GM23338 (cell line): ENCODE results near the gene DUS3L. TPM values are rescaled to one million over a fixed set of nuclear protein-coding genes. Genes with fewer than 3 reads are reported as not detected.
"Not testable (repeated sequence)": the region's sequence is repeated elsewhere in the genome, so short reads cannot be mapped to it uniquely, and the experiment has no call there.

ENCODE experiments used
- ATAC-seq: fragments of 200-7000 bp; cut with Tn5 transposase; 3 replicates; pipeline ENCODE4 v1.9.1; 2020
- DNase-seq: peaks from one replicate; pipeline ENCODE4 v3.0.0-alpha.2; 2015; ENCODE audit warnings: low spot score
- H2AFZ ChIP-seq: fragments of 200-600 bp; sonication (generic); 2 replicates; pipeline ENCODE4 v1.8.0; 2016; ENCODE audit warnings: antibody characterized with exemption, mild to moderate bottlenecking, moderate library complexity
- H3F3A ChIP-seq: fragments of 200-600 bp; sonication (generic); replicated peaks from 2 replicates; pipeline ENCODE4 v1.8.0; 2017; ENCODE audit warnings: antibody characterized with exemption, mixed run types, low read depth
- H3K27ac ChIP-seq: fragments of 200-600 bp; sonication (generic); 2 replicates; pipeline ENCODE4 v1.6.1; 2016; ENCODE audit warnings: low read depth
- H3K27me3 ChIP-seq: fragments of 200-600 bp; sonication (generic); 2 replicates; pipeline ENCODE4 v1.8.0; 2016; ENCODE audit warnings: mild to moderate bottlenecking, mixed run types, moderate library complexity; ENCODE audit not compliant: insufficient read depth
- H3K36me3 ChIP-seq: fragments of 200-600 bp; sonication (generic); 2 replicates; pipeline ENCODE4 v1.8.0; 2016; ENCODE audit warnings: mild to moderate bottlenecking; ENCODE audit not compliant: insufficient read depth
- H3K4me1 ChIP-seq: fragments of 200-600 bp; sonication (generic); 2 replicates; pipeline ENCODE4 v1.8.0; 2016; ENCODE audit warnings: mild to moderate bottlenecking, moderate library complexity; ENCODE audit not compliant: insufficient read depth
- H3K4me2 ChIP-seq: fragments of 200-600 bp; sonication (generic); 2 replicates; pipeline ENCODE4 v1.7.1; 2017; ENCODE audit warnings: mixed run types
- H3K4me3 ChIP-seq: fragments of 200-600 bp; sonication (generic); 2 replicates; pipeline ENCODE4 v1.6.1; 2016; ENCODE audit warnings: mixed run types
- H3K79me2 ChIP-seq: fragments of 200-600 bp; sonication (generic); replicated peaks from 2 replicates; pipeline ENCODE4 v1.8.0; 2017; ENCODE audit warnings: mild to moderate bottlenecking; ENCODE audit not compliant: insufficient read depth
- H3K9me2 ChIP-seq: fragments of 200-600 bp; sonication (generic); 2 replicates; pipeline ENCODE4 v1.8.0; 2017; ENCODE audit not compliant: insufficient read depth
- H4K20me1 ChIP-seq: fragments of 200-600 bp; sonication (generic); replicated peaks from 2 replicates; pipeline ENCODE4 v1.8.0; 2017; ENCODE audit warnings: mild to moderate bottlenecking; ENCODE audit not compliant: insufficient read depth
- H3K27ac Mint-ChIP-seq: 2 replicates; pipeline ENCODE4 v1.8.0; 2020; ENCODE audit warnings: inconsistent platforms, mild to moderate bottlenecking, moderate library complexity, mixed read lengths
- H3K27me3 Mint-ChIP-seq: 3 replicates; pipeline ENCODE4 v1.8.0; 2022; ENCODE audit warnings: low read depth, mild to moderate bottlenecking, moderate library complexity, mixed read lengths, inconsistent platforms; ENCODE audit not compliant: insufficient read depth, poor library complexity
- H3K36me3 Mint-ChIP-seq: 3 replicates; pipeline ENCODE4 v1.8.0; 2021; ENCODE audit warnings: low read depth, mild to moderate bottlenecking, inconsistent platforms, moderate library complexity, mixed read lengths
- H3K4me1 Mint-ChIP-seq: 3 replicates; pipeline ENCODE4 v1.8.0; 2020; ENCODE audit warnings: mild to moderate bottlenecking, inconsistent platforms, mixed read lengths
- H3K4me3 Mint-ChIP-seq: 3 replicates; pipeline ENCODE4 v1.8.0; 2021; ENCODE audit warnings: moderate library complexity, mild to moderate bottlenecking, inconsistent platforms, mixed read lengths
- H3K9me3 Mint-ChIP-seq: 3 replicates; pipeline ENCODE4 v1.8.0; 2020; ENCODE audit warnings: moderate library complexity, mild to moderate bottlenecking, inconsistent platforms, mixed read lengths
- CREB1 ChIP-seq: fragments of 250-450 bp; sonication (Bioruptor Pico); IDR thresholded peaks from 2 replicates; pipeline ENCODE4 v1.5.0; 2020; ENCODE audit warnings: low read depth, mild to moderate bottlenecking, moderate library complexity
- JUNB ChIP-seq: IDR thresholded peaks from one replicate; pipeline ENCODE4 v1.6.1; 2016; ENCODE audit warnings: antibody characterized with exemption; ENCODE audit not compliant: unreplicated experiment
- NANOG ChIP-seq: IDR thresholded peaks from 2 replicates; pipeline ENCODE4 v1.6.1; 2016; ENCODE audit warnings: antibody characterized with exemption, borderline replicate concordance
- POLR2AphosphoS5 ChIP-seq: IDR thresholded peaks from 2 replicates; pipeline ENCODE4 v1.6.1; 2016; ENCODE audit warnings: antibody characterized with exemption, low read depth
- ZNF331 ChIP-seq: fragments of 250-450 bp; sonication (Bioruptor Pico); IDR thresholded peaks from 2 replicates; pipeline ENCODE4 v1.5.0; 2020; ENCODE audit warnings: low read depth, mild to moderate bottlenecking, moderate library complexity
- polyA plus RNA-seq: library from polyadenylated mRNA; unstranded; fragments of >200 nt; fragmentation: Nextera tagmentation; extraction: Ambion mirVana; gene quantifications from 2 replicates; pipeline ENCODE4 v1.2.1, GENCODE V29; 2016
- total RNA-seq: library from RNA; depleted of rRNA; stranded (reverse); fragments of >200 nt; shearing (Covaris generic); gene quantifications from 2 replicates; pipeline ENCODE4 v1.2.3, GENCODE V29; 2014
- TF ChIP-seq, protein P1 (sequence below): fragments of 250-450 bp; sonication (Bioruptor Pico); IDR thresholded peaks from 2 replicates; pipeline ENCODE4 v1.5.0; 2020; ENCODE audit warnings: mild to moderate bottlenecking, moderate library complexity

The DUS3L gene
- total and polyA plus RNA-seq, 2 experiments from 2014 or later = 26.2 to 53.0 TPM

DNA sequence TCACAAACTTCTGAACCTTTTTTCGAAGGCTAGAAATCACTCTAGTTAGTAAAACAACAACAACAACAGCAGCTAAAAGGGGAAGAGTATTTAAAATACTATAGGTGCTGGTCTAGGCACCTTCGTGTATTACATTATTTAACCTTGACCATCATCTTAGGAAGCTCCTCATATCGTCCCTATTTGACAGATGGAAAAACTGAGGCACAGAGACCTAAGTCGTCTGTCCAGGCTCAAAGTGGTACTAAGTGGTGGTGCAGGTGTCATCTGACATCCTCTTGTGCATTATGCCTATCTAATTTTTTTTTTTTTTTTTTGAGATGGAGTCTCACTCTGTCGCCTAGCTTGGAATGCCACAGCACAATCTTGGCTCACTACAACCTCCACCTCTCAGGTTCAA lies 41.5 kb downstream of the DUS3L start (continued):
- TF ChIP-seq, protein P1, sequence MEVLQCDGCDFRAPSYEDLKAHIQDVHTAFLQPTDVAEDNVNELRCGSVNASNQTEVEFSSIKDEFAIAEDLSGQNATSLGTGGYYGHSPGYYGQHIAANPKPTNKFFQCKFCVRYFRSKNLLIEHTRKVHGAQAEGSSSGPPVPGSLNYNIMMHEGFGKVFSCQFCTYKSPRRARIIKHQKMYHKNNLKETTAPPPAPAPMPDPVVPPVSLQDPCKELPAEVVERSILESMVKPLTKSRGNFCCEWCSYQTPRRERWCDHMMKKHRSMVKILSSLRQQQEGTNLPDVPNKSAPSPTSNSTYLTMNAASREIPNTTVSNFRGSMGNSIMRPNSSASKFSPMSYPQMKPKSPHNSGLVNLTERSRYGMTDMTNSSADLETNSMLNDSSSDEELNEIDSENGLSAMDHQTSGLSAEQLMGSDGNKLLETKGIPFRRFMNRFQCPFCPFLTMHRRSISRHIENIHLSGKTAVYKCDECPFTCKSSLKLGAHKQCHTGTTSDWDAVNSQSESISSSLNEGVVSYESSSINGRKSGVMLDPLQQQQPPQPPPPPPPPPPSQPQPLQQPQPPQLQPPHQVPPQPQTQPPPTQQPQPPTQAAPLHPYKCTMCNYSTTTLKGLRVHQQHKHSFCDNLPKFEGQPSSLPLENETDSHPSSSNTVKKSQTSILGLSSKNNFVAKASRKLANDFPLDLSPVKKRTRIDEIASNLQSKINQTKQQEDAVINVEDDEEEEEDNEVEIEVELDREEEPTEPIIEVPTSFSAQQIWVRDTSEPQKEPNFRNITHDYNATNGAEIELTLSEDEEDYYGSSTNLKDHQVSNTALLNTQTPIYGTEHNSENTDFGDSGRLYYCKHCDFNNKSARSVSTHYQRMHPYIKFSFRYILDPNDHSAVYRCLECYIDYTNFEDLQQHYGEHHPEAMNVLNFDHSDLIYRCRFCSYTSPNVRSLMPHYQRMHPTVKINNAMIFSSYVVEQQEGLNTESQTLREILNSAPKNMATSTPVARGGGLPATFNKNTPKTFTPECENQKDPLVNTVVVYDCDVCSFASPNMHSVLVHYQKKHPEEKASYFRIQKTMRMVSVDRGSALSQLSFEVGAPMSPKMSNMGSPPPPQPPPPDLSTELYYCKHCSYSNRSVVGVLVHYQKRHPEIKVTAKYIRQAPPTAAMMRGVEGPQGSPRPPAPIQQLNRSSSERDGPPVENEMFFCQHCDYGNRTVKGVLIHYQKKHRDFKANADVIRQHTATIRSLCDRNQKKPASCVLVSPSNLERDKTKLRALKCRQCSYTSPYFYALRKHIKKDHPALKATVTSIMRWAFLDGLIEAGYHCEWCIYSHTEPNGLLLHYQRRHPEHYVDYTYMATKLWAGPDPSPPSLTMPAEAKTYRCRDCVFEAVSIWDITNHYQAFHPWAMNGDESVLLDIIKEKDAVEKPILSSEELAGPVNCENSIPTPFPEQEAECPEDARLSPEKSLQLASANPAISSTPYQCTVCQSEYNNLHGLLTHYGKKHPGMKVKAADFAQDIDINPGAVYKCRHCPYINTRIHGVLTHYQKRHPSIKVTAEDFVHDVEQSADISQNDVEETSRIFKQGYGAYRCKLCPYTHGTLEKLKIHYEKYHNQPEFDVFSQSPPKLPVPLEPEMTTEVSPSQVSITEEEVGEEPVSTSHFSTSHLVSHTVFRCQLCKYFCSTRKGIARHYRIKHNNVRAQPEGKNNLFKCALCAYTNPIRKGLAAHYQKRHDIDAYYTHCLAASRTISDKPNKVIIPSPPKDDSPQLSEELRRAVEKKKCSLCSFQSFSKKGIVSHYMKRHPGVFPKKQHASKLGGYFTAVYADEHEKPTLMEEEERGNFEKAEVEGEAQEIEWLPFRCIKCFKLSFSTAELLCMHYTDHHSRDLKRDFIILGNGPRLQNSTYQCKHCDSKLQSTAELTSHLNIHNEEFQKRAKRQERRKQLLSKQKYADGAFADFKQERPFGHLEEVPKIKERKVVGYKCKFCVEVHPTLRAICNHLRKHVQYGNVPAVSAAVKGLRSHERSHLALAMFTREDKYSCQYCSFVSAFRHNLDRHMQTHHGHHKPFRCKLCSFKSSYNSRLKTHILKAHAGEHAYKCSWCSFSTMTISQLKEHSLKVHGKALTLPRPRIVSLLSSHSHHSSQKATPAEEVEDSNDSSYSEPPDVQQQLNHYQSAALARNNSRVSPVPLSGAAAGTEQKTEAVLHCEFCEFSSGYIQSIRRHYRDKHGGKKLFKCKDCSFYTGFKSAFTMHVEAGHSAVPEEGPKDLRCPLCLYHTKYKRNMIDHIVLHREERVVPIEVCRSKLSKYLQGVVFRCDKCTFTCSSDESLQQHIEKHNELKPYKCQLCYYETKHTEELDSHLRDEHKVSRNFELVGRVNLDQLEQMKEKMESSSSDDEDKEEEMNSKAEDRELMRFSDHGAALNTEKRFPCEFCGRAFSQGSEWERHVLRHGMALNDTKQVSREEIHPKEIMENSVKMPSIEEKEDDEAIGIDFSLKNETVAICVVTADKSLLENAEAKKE = no peak
- no peak for TF ChIP-seq JUNB
- TF ChIP-seq POLR2AphosphoS5 = no peak
- TF ChIP-seq CREB1 (CRISPR knock-in tag) = no peak
- no peak for TF ChIP-seq NANOG
- no peak for TF ChIP-seq ZNF331 (CRISPR knock-in tag)

DNA sequence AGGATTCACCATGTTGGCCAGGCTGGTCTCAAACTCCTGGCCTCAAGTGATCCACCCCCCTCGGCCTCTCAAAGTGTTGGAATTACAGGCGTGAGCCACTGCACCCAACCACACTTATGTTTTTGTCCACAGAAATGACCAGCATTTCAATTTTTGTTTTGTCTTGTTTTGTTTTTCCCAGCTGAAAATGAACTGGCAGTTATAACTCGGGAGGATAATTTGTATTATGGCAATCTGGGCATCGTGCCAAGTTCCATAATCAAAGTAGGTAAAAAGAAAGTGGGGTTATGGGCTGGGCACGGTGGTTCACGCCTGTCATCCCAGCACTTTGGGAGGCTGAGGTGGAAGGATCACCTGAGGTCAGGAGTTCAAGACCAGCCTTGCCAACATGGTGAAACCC lies 42.0 kb downstream of the DUS3L start:
- H3K9me2 ChIP-seq, H3F3A ChIP-seq, H3K27ac ChIP-seq, H3K36me3 ChIP-seq, ATAC-seq, H3K4me2 ChIP-seq, H3K4me1 Mint-ChIP-seq, H4K20me1 ChIP-seq, H3K27me3 ChIP-seq, H3K4me1 ChIP-seq, H3K4me3 Mint-ChIP-seq, DNase-seq, H3K36me3 Mint-ChIP-seq, H2AFZ ChIP-seq, H3K9me3 Mint-ChIP-seq, H3K27ac Mint-ChIP-seq, H3K79me2 ChIP-seq, H3K4me3 ChIP-seq: not testable (repeated sequence)
- H3K27me3 Mint-ChIP-seq = peaks cover 11% of the 10 kb centered on the region

DNA sequence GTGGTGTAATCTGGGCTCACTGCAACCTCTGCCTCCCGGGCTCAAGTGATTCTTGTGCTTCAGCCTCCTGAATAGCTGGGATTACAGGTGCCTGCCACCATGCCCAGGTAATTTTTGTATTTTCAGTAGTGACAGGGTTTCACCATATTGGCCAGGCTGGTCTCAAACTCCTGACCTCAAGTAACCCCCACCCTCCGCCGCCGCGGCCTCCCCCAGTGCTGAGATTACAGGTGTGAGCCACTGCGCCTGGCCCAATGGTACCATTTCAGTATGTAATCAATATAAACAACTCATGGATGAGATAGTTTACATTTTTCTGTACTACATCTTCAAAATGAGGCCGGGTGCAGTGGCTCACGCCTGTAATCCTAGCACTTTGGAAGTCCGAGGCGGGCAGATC lies 46.0 kb downstream of the DUS3L start:
- DNase-seq, H3K79me2 ChIP-seq, H4K20me1 ChIP-seq, H3K9me2 ChIP-seq, H3F3A ChIP-seq, H3K27ac Mint-ChIP-seq, H3K4me3 ChIP-seq, H3K4me1 Mint-ChIP-seq, H3K36me3 Mint-ChIP-seq, H3K4me2 ChIP-seq, H3K9me3 Mint-ChIP-seq, H3K36me3 ChIP-seq, H3K27ac ChIP-seq, H3K4me3 Mint-ChIP-seq, H3K4me1 ChIP-seq, H3K27me3 Mint-ChIP-seq, H3K27me3 ChIP-seq, H2AFZ ChIP-seq, ATAC-seq: not testable (repeated sequence)
